ENCODE measurements around the gene P2RX5. TPM values are rescaled to one million over a fixed set of nuclear protein-coding genes. Genes with fewer than 3 reads are reported as not detected.

P2RX5 gene
- total RNA-seq, 1 experiment from 2014 or later: 8.8 TPM

- peak; percentile 60; the same call in 1 of the 2 replicates for TF ChIP-seq CREB1 (CRISPR knock-in tag; IDR thresholded peaks at IDR 0.05)
- 0 out of 2 replicates have a peak, but pooled peaks have one; percentile 37 for TF ChIP-seq ZNF219 (CRISPR knock-in tag; IDR thresholded peaks at IDR 0.05; ENCODE audit: borderline replicate concordance)
- TF ChIP-seq JUN (CRISPR knock-in tag; IDR thresholded peaks at IDR 0.05): peak; percentile 61; the same call in 1 of the 2 replicates
- no peak for TF ChIP-seq E2F5 (CRISPR knock-in tag; IDR thresholded peaks at IDR 0.05)
- no peak for TF ChIP-seq ZNF416 (CRISPR knock-in tag; IDR thresholded peaks at IDR 0.05)
- no peak for TF ChIP-seq CREM (CRISPR knock-in tag; IDR thresholded peaks at IDR 0.05)
- no peak for TF ChIP-seq SMAD4 (CRISPR knock-in tag; IDR thresholded peaks at IDR 0.05)
- no peak for TF ChIP-seq ATF2 (CRISPR knock-in tag; IDR thresholded peaks at IDR 0.05; ENCODE audit: borderline replicate concordance, low read depth)
- TF ChIP-seq NR3C1 (CRISPR knock-in tag; conservative IDR thresholded peaks at IDR 0.05; ENCODE audit: low read depth): no peak
- TF ChIP-seq OVOL2 (CRISPR knock-in tag; IDR thresholded peaks at IDR 0.05; ENCODE audit: borderline replicate concordance): no peak
- no peak for TF ChIP-seq ZNF671 (CRISPR knock-in tag; IDR thresholded peaks at IDR 0.05)
- no peak for TF ChIP-seq TCF7 (CRISPR knock-in tag; IDR thresholded peaks at IDR 0.05; ENCODE audit: low read depth)
- no peak for TF ChIP-seq JAZF1 (CRISPR knock-in tag; IDR thresholded peaks at IDR 0.05)
- no peak for TF ChIP-seq PRDM15 (CRISPR knock-in tag; IDR thresholded peaks at IDR 0.05)
- no peak for TF ChIP-seq FOXP4 (CRISPR knock-in tag; IDR thresholded peaks at IDR 0.05)
- no peak for TF ChIP-seq USF2 (CRISPR knock-in tag; IDR thresholded peaks at IDR 0.05)
- TF ChIP-seq ZNF281 (CRISPR knock-in tag; IDR thresholded peaks at IDR 0.05): peak; percentile 56; the same call in 1 of the 2 replicates
- TF ChIP-seq TEAD4 (CRISPR knock-in tag; IDR thresholded peaks at IDR 0.05): 0 out of 2 replicates have a peak, but pooled peaks have one; percentile 32
- no peak for TF ChIP-seq FOXP1 (CRISPR knock-in tag; IDR thresholded peaks at IDR 0.05; ENCODE audit: borderline replicate concordance)
- no peak for TF ChIP-seq IRF1 (CRISPR knock-in tag; IDR thresholded peaks at IDR 0.05)
- no peak for TF ChIP-seq E2F1 (CRISPR knock-in tag; IDR thresholded peaks at IDR 0.05)
- no peak for TF ChIP-seq PREB (CRISPR knock-in tag; IDR thresholded peaks at IDR 0.05; ENCODE audit: borderline replicate concordance)
- TF ChIP-seq MAX (CRISPR knock-in tag; IDR thresholded peaks at IDR 0.05): no peak
Observed at GRCh38 chr17:3669085-3669347, 26.9 kb downstream of the P2RX5 start (continued).

All from WTC11 (cell line).